NCI-H510A treated with DMSO at 0.1 percent for 48 hours (cell line): Measurements from ENCODE around the gene CLK1.
"Not testable (repeated sequence)": the region's sequence is repeated elsewhere in the genome, so short reads cannot be mapped to it uniquely, and the experiment has no call there.

Source experiments
- DNase-seq: peaks from one replicate; lab custom pipeline; 2025; lab: John Stamatoyannopoulos, UW

Gene CLK1

DNA sequence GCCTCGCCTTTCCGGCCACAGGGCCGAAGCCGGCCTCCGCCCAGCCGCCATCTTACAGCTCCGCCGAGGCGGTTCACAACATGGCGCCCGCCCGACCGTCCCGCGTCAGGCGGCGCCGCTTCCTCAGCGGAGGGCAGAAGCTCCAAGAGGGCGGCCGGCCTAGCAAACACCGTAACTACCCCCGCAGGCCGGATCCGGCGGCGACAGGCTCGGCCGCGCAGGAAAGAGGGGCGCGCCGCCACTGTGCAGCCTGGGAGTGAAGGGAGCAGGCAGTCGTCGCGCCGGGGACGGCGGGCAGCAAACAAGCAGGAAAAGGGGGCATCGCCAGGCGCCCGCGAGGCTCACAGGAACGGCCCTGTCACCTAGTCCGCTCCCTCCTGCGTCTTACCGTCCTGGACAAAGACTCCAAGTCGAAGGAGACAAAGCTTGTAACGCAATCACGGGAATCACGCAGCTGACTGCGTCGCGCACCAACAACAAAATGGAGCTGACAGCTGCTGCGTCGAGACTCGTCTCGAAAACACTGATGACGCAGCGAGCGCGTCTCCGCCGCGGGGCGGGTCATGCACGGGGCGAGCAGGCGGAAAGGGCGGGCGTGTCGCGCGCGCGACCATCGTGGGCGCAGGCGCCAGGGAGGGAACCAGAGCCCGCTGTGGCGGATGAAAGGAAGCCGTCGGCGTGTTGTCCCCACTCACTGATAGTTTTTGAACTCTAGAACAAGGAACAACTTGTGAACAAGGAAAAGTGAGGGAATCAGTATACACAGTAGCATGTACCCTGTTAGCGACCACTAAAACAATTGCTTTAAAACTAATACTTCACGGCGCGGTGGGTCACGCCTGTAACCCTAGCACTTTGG lies at the start of gene CLK1:
Gene CLK1 (minus strand): TSS at position 483 of the 859 bp plus-strand sequence. CDS start 2,796 bp downstream, outside the sequence.
- DNase-seq, result peak; percentile 83

- DNase-seq, result no peak
Observed at GRCh38 chr2:200913654-200914053, 49.2 kb upstream of the CLK1 start.

DNA sequence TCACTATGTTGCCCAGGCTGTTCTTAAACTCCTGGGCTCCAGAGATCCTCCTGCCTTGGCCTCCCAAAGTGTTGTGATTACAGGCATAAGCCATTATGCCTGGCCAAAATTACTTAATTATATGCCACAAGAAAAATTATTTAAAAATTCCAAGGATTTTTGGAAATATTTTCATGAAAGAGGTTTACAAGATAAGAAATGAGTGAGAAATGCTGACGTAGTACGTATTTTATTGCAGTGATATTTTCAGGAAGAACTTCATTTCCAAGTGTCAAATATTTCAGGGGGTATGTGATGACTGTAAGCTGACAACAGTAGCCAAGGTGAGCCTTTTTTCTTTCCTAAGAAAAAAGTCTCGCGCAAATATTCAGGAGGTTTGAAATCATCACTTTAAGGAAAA lies 45.5 kb upstream of the CLK1 start:
- DNase-seq, result no peak

DNA sequence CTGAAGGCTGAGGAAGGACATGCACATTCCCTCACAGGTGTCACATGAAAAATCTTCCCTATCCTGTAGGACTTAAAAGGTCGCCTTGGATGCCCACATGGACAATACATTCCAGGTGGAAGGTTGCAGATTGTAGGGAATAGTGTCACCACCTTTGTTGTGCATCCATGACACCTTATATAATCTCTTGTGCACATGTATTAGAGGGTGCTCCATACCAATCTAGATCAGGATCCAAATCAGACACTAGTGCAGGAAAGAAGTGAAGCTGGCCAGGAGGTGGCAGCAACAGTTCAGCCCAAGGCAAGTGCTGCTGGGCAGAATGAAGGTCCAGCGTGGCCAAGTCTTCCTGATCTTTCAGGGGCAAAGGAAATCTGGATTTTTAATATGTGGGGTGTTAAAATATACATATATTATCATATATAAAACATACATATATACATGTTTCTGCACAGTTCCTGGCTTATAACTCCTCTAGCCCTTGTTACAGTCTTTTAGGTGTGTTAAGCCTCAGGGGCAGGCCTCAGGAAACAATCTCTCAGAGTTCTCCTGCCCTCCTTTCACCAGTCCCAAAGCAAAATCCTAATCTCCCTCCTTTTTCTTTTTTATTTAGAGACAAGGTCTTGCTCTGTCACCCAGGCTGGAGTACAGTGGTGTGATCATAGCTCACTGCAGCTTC lies 41.3 kb upstream of the CLK1 start:
- peak; percentile 80 for DNase-seq

DNA sequence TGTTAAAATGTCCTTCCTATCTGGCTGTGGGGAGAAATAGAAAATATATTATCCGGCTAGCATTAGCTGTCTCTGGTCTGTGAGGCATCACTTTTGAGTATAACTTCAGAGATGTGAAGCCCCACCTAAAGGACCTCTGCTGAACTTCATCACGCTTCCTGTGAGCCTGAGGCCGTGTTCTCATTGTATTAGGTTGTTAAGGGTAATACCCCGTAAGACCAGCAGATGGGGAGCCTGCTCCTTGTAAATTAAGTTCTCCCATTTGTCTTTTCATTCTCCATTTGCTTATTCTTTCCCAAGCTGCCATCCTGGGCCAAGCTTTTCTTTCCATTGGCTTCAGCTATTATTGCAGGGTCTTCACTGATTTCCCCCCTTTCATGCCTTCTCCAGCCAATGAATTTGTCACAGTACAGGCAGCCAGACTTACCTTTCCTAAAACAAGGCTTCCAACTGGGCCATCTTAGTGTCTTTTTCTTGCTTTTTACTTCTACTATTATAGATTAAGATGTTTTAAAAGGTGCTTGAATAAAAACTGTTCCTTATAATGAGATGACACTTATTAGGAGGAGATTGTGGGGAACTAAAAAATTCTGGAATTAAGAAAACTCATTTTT lies 37.1 kb upstream of the CLK1 start:
- DNase-seq, result peak; percentile 84

- DNase-seq, result no peak
Observed at GRCh38 chr2:200899482-200899881, 35.0 kb upstream of the CLK1 start.

DNA sequence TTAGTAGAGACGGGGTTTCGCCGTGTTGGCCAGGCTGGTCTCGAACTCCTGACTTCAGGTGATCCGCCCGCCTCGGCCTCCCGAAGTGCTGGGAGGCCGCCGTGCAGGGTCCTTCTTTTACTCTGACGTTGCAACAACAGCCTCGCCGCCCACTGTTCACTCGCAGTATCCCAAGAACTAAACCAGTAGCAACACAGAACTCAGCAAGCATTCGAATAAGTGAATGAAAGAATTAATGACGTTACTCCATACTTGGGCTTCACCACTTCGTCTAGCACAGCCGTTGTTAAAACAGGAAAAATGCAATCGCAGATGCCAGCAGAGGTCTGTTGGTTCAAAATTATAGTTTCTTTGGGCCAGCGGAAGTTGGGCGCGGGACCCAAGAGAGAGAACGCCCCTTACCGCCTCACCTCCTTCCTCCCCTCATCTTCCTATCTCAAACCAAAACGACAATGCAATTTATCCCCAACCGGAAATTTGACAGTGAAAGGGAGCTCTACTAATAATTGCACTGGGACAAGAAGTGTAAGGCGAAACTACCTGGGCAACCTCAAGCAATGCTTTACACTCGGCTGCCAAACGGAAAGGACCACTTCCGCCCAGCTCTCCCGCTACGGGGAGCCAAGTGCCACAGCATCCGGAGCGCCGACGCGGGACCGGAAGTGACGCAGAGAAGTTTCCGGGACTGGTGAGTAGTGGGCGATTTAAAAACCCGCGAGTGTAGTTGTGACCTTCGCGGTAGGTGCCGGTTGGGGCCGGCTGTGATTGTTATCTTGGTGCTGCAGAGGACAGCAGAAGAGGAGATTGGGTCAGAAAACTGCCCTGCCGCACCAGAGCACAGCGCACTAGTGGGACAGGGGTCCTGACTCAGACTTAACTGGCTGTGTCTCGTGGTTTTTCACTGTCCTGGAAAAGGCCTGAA lies 24.5 kb upstream of the CLK1 start, which contains the start of the genes NIF3L1 and PPIL3:
Gene NIF3L1 (plus strand): TSS at position 668 of the 922 bp plus-strand sequence. CDS start 2,573 bp downstream, outside the sequence.
Gene PPIL3 (minus strand): TSS at position 374 of the 922 bp plus-strand sequence. CDS start 1,462 bp downstream, outside the sequence.
- DNase-seq, result peak; percentile 91

GRCh38 chr2:200881715-200882249 lies 17.3 kb upstream of the CLK1 start:
- not testable (repeated sequence) for DNase-seq

- DNase-seq, result no peak
Observed at GRCh38 chr2:200878289-200878880, 13.9 kb upstream of the CLK1 start.

DNA sequence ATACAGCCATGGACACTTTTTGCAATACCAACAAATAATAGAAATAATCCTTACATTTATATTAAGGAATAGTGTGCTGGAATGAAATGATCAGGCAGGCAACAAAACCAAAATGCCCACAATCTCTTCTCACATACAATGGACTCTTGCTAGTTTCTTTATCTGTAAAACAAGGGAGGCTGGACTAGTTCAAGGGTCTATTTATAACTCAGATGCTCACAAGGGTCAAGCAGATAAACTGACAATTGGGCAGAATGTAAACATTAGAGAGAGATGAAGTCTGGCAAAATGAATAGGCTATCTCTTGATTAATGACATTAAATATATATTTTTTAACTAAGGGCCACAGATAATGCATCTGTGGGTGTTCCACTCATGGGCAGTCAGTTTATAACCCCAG lies 13.0 kb upstream of the CLK1 start:
- DNase-seq, result no peak

DNA sequence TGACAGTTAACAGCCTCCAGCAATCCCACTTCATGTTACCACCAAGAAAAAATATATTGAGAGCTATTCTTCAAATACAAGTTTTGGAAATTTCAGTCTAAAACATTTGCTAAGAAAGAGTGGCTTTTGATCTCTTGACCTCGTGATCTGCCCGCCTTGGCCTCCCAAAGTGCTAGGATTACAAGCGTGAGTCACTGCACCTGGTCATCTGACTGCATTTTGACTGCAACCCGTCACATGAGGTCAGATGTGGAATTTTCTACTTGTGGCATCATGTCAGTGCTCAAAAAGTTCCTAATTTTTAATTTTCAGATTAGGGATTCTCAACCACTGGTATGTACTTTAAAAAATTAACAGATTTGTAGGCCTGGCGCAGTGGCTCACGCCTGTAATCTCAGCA lies 9.1 kb upstream of the CLK1 start:
- no peak for DNase-seq

DNA sequence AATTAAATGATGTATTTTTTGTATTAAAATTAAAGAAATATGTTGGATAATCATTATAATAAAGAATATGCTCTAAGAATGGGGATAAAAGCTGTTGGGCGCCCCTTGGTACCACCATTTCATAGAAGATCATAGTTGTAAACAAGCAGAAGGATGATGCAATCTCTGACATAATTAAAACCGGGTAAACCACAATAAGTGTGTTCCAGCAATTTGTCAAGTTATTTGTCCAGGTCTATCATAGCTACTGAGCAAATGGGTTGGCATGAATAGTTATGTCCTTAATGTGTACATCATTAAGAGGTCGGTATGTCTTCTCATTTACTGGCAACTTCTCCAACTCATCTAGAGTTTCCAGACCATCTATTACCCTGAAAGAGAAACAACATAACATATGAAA lies 6.7 kb upstream of the CLK1 start:
- no peak for DNase-seq

- no peak for DNase-seq
Observed at GRCh38 chr2:200869014-200869413, 4.6 kb upstream of the CLK1 start.

- DNase-seq, result no peak
Observed at GRCh38 chr2:200863782-200864175, 679 bp downstream of the CLK1 start.

DNA sequence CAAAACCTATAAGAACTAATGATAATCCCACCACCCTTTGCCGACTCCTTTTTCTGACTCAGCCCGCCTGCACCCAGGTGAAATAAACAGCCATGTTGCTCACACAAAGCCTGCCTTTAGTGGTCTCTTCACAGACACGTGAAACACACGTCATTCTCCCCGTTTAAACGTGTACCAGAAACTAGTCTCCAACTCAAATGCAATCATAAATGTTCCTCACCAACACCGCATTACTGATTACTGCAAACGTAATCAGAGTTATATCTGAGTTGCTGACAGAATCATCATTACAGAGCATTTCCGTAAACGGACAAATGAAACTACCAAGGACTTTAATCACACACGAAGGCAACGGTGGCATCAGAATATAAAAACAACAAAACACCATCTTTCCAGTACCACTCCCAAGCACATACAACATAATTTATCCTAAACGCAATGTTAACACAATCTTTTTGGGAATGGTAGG lies 1.9 kb downstream of the CLK1 start:
- DNase-seq, result peak; percentile 19

- no peak for DNase-seq
Observed at GRCh38 chr2:200861617-200862155, 2.8 kb downstream of the CLK1 start.

DNA sequence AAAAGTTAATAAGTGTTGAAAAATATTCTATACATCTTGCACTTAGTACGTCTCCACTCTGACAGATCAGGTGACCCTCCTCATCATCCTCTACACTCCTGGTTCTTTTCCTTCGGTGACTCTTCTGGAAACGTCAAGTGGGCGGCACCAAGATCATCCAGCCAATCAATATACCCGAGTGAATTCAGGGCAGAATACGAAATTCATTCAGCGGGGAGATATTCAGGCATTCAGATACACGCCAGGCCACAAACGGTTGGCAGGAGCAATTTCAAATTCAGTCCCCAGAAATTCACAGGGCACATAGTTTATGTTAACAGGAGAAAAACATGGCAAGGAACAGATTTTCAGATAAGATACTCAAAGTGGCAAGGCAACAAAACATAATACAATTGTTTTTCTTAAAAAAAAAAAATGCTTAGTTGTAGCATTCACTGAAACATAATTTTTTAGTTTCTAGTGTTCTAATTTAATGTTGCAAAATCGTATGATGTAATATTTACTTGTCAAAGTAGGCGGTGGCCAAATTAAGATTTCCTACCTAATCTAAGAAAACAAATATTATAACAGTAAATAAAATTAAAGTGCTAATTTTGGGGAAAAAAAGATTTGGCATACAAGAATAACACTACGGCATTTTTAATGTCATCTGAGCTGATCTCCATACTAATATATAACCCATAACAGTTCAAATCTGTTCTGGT lies 4.2 kb downstream of the CLK1 start:
- no peak for DNase-seq

DNA sequence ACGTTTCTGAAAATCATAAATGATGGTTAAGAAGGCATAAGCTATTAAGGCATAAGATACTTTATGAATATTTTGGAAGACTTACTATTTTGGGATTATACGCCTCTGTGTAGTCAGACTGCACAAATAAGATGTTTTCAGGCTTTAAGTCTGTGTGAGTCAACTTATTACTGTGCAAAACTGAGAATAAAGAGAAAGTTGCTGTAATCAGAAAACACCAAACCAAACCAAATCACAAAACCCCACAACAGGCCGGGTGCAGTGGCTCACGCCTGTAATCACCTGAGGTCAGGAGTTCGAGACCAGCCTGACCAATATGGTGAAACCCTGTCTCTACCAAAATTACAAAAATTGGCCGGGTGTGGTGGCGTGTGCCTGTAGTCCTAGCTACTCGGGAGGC lies 7.7 kb downstream of the CLK1 start:
- DNase-seq, result no peak

- no peak for DNase-seq
Observed at GRCh38 chr2:200852605-200853004, 11.9 kb downstream of the CLK1 start.
